Measurements from ENCODE around the gene DLST.

Gene DLST

GRCh38 chr14:74936731-74937130, 55.0 kb downstream of the DLST start:
- DNase-seq, result no peak

GRCh38 chr14:74937171-74937570, 55.5 kb downstream of the DLST start:
- Mint-ChIP-seq H3K9me3 (no peaks in the 10 kb centered on the region), H3K4me3 (no peak overlapping the region), H3K36me3 (ENCODE audit: low read depth) (no peaks in the 10 kb centered on the region), H3K27me3 (ENCODE audit: low read depth, poor library complexity) (peaks cover 5% of the 10 kb centered on the region), H3K4me1 (peaks cover 53% of the 10 kb centered on the region), H3K27ac (no peak overlapping the region)
- no peak for TF ChIP-seq CTCF (IDR thresholded peaks at IDR 0.05)
- DNase-seq, result no peak

More at GRCh38 chr14:74936731-74937130, 55.0 kb downstream of the DLST start:
- TF ChIP-seq CTCF (IDR thresholded peaks at IDR 0.05), result no peak
- peaks cover 48% of the 10 kb centered on the region for H3K4me1 Mint-ChIP-seq
- no peak overlapping the region for H3K27ac Mint-ChIP-seq
- H3K9me3 Mint-ChIP-seq, result no peaks in the 10 kb centered on the region
- H3K27me3 Mint-ChIP-seq (ENCODE audit: low read depth, poor library complexity), result peaks cover 7% of the 10 kb centered on the region
- H3K36me3 Mint-ChIP-seq (ENCODE audit: low read depth), result no peaks in the 10 kb centered on the region
- no peak overlapping the region for H3K4me3 Mint-ChIP-seq

DNA sequence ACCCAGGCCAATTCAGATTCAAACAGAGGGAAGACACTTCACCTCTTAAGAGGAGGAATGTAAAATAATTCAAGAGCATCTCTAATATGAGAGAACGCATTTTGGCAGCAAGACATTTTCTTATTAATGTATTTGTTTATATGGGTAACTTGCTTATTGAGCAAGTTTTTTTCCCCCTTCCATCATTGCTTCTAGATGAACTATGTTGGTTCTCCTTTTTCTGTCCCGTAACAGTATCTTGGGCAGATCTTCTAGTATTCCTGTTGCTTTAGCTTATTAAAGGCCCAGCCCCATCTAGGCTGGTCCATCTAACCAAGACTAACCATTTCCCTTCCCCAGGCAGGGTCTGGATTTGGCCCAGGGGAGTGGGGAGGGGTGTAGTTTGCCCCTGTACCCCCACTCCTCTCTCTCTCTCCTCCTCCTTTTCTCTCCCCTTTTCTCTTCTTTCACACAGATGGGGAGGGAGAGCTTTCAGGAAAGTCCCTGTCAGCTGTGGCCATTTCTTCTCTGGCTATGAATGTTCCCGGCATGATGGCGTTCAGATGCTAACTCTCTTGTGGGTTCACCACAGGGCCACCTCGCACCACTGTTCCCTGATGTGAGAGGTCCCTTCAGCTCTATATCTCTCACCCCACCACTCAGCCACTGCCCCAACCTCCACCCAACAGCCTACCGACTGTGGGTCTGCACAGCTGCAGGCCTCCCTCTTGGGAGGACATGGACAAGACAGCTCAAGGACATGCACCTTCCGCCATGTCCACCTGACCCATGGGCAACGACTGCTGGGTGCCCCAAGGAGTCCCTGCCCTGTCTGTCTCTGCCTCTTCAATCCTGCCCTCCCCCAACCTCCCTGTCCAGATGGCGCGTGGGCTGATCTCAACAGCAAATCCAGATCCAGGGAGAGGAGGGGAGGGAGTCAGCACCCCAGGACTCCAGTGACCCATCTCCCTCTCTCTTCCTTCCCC, 57.1 kb downstream of the DLST start:
- DNase-seq, result no peak
- Mint-ChIP-seq H3K4me3 (no peak overlapping the region), H3K36me3 (ENCODE audit: low read depth) (no peaks in the 10 kb centered on the region), H3K9me3 (no peaks in the 10 kb centered on the region), H3K27ac (no peak overlapping the region), H3K4me1 (peaks cover 59% of the 10 kb centered on the region), H3K27me3 (ENCODE audit: low read depth, poor library complexity) (peaks cover 3% of the 10 kb centered on the region)
- no peak for TF ChIP-seq CTCF (IDR thresholded peaks at IDR 0.05)

DNA sequence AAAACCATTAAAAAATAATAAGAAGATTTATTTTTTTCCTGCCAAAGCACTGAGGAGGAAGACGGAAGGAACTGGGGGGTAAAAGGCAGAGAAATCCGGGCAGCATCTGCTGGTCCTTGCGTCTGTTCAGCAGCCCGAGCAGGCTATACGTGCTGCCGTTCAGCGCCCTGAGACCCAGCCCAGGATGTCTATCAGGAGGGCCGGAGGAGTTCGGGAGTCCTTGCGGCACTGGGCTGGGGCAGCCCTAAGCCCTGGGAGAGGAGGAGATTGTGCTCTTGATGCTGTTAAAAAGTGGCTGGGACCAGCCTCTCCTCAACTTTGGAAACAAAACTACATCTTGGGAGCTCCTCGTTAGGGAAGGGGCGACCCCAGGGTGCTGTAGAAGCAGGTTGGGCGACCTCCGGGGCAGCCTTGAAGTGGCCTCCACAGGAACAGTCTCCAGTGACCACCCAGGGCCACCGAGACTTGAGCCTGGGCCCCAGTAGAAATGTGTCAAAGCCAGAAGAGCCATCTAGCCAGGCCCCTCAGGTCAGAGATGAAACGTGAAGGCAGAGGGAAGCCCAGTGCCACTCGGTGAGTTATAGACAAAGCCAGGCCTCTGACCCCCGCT, 59.3 kb downstream of the DLST start:
- no peak overlapping the region for H3K27ac Mint-ChIP-seq
- TF ChIP-seq CTCF (IDR thresholded peaks at IDR 0.05), result no peak
- H3K27me3 Mint-ChIP-seq (ENCODE audit: low read depth, poor library complexity), result peaks cover 3% of the 10 kb centered on the region
- H3K4me3 Mint-ChIP-seq, result no peak overlapping the region
- H3K9me3 Mint-ChIP-seq, result no peaks in the 10 kb centered on the region
- peaks cover 44% of the 10 kb centered on the region for H3K4me1 Mint-ChIP-seq
- H3K36me3 Mint-ChIP-seq (ENCODE audit: low read depth), result no peaks in the 10 kb centered on the region
- DNase-seq, result no peak

DNA sequence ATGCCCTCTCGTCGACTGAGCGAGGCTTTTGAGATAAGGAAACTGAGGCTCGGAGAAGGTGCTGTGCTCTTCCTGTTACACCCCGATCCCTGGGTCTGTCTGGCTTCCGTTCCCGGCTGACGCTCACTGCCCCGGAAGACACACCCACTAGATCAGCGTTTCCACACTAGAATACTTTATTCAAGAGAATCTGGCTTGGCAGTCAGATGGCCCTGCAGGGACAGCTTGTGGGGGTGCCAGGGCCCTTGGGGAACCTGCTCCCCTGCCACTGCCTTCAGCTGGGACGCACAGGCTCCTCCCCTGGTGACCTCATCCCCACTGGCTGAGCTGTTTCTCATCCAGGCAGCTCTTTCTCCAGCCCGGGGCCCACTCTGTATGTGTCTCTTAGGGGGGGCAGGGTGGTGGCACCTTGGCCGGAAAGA, 60.0 kb downstream of the DLST start:
- TF ChIP-seq CTCF (IDR thresholded peaks at IDR 0.05), result no peak
- H3K27me3 Mint-ChIP-seq (ENCODE audit: low read depth, poor library complexity), result no peaks in the 10 kb centered on the region
- peaks cover 47% of the 10 kb centered on the region for H3K4me1 Mint-ChIP-seq
- no peaks in the 10 kb centered on the region for H3K36me3 Mint-ChIP-seq (ENCODE audit: low read depth)
- no peak for DNase-seq
- H3K9me3 Mint-ChIP-seq, result no peaks in the 10 kb centered on the region
- H3K4me3 Mint-ChIP-seq, result no peak overlapping the region
- H3K27ac Mint-ChIP-seq, result peak overlapping the region; percentile 59

All from nephron progenitor cell (in vitro differentiated cells).